Breast epithelium (tissue), 3 donors: Measurements from ENCODE around the gene ABO.

Source experiments
- POLR2A ChIP-seq: fragments of 450-650 bp; IDR thresholded peaks from one replicate; pipeline ENCODE4 v1.6.1; 2016; ENCODE audit warnings: antibody characterized with exemption, mild to moderate bottlenecking, moderate library complexity
- POLR2AphosphoS5 ChIP-seq, 3 donors: sonication (generic); formaldehyde crosslinking; IDR thresholded peaks; one replicate each; pipeline ENCODE4 v1.6.1; 2017; ENCODE audit warnings: antibody characterized with exemption in 3 of 3
- TF ChIP-seq, protein P1 (sequence below), 3 donors: fragments of 450-650 bp; IDR thresholded peaks; one replicate each; pipeline ENCODE4 v1.5.1; 2016 to 2017; ENCODE audit warnings: antibody characterized with exemption in 3 of 3, mild to moderate bottlenecking in 3 of 3, moderate library complexity in 3 of 3

DNA sequence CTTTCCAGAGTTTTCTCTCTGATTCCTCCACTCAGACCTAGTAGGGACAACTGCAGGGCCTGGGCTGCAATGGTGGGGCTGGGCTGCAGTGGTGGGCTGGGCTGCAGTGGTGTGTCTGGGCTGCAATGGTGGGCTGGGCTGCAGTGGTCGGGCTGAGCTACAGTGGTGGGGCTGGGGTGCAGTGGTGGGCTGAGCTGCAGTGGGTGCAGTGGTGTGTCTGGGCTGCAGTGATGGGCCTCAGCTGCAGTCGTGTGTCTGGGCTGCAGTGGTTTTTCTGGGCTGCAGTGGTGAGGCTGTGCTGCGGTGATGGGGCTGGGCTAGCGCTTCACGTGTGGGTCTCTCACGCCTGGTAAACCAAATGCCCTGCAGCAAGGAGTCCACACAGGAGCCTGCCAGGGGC is 27.4 kb downstream of the ABO start:
- TF ChIP-seq, protein P1, sequence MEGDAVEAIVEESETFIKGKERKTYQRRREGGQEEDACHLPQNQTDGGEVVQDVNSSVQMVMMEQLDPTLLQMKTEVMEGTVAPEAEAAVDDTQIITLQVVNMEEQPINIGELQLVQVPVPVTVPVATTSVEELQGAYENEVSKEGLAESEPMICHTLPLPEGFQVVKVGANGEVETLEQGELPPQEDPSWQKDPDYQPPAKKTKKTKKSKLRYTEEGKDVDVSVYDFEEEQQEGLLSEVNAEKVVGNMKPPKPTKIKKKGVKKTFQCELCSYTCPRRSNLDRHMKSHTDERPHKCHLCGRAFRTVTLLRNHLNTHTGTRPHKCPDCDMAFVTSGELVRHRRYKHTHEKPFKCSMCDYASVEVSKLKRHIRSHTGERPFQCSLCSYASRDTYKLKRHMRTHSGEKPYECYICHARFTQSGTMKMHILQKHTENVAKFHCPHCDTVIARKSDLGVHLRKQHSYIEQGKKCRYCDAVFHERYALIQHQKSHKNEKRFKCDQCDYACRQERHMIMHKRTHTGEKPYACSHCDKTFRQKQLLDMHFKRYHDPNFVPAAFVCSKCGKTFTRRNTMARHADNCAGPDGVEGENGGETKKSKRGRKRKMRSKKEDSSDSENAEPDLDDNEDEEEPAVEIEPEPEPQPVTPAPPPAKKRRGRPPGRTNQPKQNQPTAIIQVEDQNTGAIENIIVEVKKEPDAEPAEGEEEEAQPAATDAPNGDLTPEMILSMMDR (IDR thresholded peaks at IDR 0.05) = no peak
- no peak for TF ChIP-seq POLR2A
- TF ChIP-seq POLR2AphosphoS5 (IDR thresholded peaks at IDR 0.05) = no peak
